H9 (cell line): Measurements from ENCODE around the gene SELENOK. TPM values are rescaled to one million over a fixed set of nuclear protein-coding genes. Genes with fewer than 3 reads are reported as not detected.
"Not testable (repeated sequence)": the region's sequence is repeated elsewhere in the genome, so short reads cannot be mapped to it uniquely, and the experiment has no call there.

Source experiments
- DNase-seq: peaks from one replicate; pipeline ENCODE4 v3.0.0-alpha.2; 2017
- H2AFZ ChIP-seq: one replicate; pipeline ENCODE4 v1.6.1; 2013; ENCODE audit warnings: mild to moderate bottlenecking, low read length, control low read depth, moderate library complexity
- H2AK5ac ChIP-seq: 2 replicates; pipeline ENCODE4 v1.6.1; 2013; ENCODE audit warnings: low read length, control low read depth, mixed read lengths; ENCODE audit not compliant: insufficient read length
- H2BK120ac ChIP-seq: one replicate; pipeline ENCODE4 v1.6.1; 2013; ENCODE audit warnings: low read depth, mild to moderate bottlenecking, low read length, control low read depth, inconsistent platforms; ENCODE audit not compliant: poor library complexity, severe bottlenecking
- H2BK12ac ChIP-seq: 2 replicates; pipeline ENCODE4 v1.6.1; 2013; ENCODE audit warnings: low read length, control low read depth, mixed read lengths, low read depth; ENCODE audit not compliant: insufficient read length
- H2BK15ac ChIP-seq: 2 replicates; pipeline ENCODE4 v1.6.1; 2013; ENCODE audit warnings: low read depth, low read length, control low read depth
- H2BK20ac ChIP-seq: one replicate; pipeline ENCODE4 v1.6.1; 2013; ENCODE audit warnings: low read depth, mild to moderate bottlenecking, low read length, control low read depth, inconsistent platforms; ENCODE audit not compliant: poor library complexity, severe bottlenecking
- H2BK5ac ChIP-seq: 2 replicates; pipeline ENCODE4 v1.6.1; 2013; ENCODE audit warnings: low read length, control low read depth, mixed read lengths; ENCODE audit not compliant: insufficient read length
- H3K14ac ChIP-seq: 2 replicates; pipeline ENCODE4 v1.6.1; 2013; ENCODE audit warnings: low read length, control low read depth; ENCODE audit not compliant: insufficient read depth
- H3K18ac ChIP-seq: 2 replicates; pipeline ENCODE4 v1.6.1; 2013; ENCODE audit warnings: low read depth, mild to moderate bottlenecking, mixed read lengths, low read length, control low read depth; ENCODE audit not compliant: insufficient read length
- H3K23ac ChIP-seq: 2 replicates; pipeline ENCODE4 v1.6.1; 2013; ENCODE audit warnings: low read length, control low read depth, mixed read lengths, low read depth; ENCODE audit not compliant: insufficient read length
- H3K23me2 ChIP-seq: 2 replicates; pipeline ENCODE4 v1.6.1; 2013; ENCODE audit warnings: low read depth, mild to moderate bottlenecking, mixed read lengths, low read length, control low read depth; ENCODE audit not compliant: insufficient read length, poor library complexity, severe bottlenecking
- H3K27ac ChIP-seq: 2 replicates; pipeline ENCODE4 v1.5.1; 2013; ENCODE audit warnings: low read length, control low read depth, mixed read lengths, low read depth; ENCODE audit not compliant: insufficient read length
- H3K27me3 ChIP-seq: 2 replicates; pipeline ENCODE4 v1.6.1; 2013; ENCODE audit warnings: low read length, control low read depth, inconsistent platforms; ENCODE audit not compliant: insufficient read depth
- H3K4ac ChIP-seq: 2 replicates; pipeline ENCODE4 v1.6.1; 2013; ENCODE audit warnings: low read depth, mild to moderate bottlenecking, control low read depth, inconsistent platforms, low read length, moderate library complexity
- H3K4me1 ChIP-seq: 2 replicates; pipeline ENCODE4 v1.6.1; 2013; ENCODE audit warnings: low read length, control low read depth, inconsistent platforms; ENCODE audit not compliant: insufficient read depth
- H3K4me2 ChIP-seq: 2 replicates; pipeline ENCODE4 v1.6.1; 2013; ENCODE audit warnings: low read length, control low read depth, mixed read lengths; ENCODE audit not compliant: insufficient read length, insufficient read depth
- H3K56ac ChIP-seq: 2 replicates; pipeline ENCODE4 v1.6.1; 2013; ENCODE audit warnings: low read depth, mild to moderate bottlenecking, mixed read lengths, low read length, control low read depth; ENCODE audit not compliant: insufficient read length
- H3K79me1 ChIP-seq: 2 replicates; pipeline ENCODE4 v1.6.1; 2013; ENCODE audit warnings: low read depth, mild to moderate bottlenecking, moderate library complexity, low read length, control low read depth, inconsistent platforms; ENCODE audit not compliant: insufficient read depth, poor library complexity, severe bottlenecking
- H3K79me2 ChIP-seq: 2 replicates; pipeline ENCODE4 v1.6.1; 2013; ENCODE audit warnings: low read length, control low read depth, inconsistent platforms; ENCODE audit not compliant: insufficient read depth
- H3K9ac ChIP-seq: 2 replicates; pipeline ENCODE4 v1.6.1; 2013; ENCODE audit warnings: low read length, control low read depth, mixed read lengths; ENCODE audit not compliant: insufficient read length; ENCODE audit errors: extremely low read depth
- H3K9me3 ChIP-seq: one replicate; pipeline ENCODE4 v1.6.1; 2013; ENCODE audit warnings: low read depth, low read length, inconsistent platforms; ENCODE audit not compliant: control insufficient read depth
- H3T11ph ChIP-seq: one replicate; pipeline ENCODE4 v1.6.1; 2013; ENCODE audit warnings: mild to moderate bottlenecking, low read length, control low read depth, inconsistent platforms
- H4K20me1 ChIP-seq: one replicate; pipeline ENCODE4 v1.6.1; 2013; ENCODE audit not compliant: control insufficient read depth, insufficient read length, insufficient read depth
- H4K5ac ChIP-seq: 2 replicates; pipeline ENCODE4 v1.6.1; 2013; ENCODE audit warnings: low read depth, mild to moderate bottlenecking, mixed read lengths, low read length, control low read depth; ENCODE audit not compliant: insufficient read length
- H4K8ac ChIP-seq: replicated peaks from 2 replicates; pipeline ENCODE4 v1.6.1; 2013; ENCODE audit warnings: low read length, control low read depth, mixed read lengths, low read depth; ENCODE audit not compliant: insufficient read length
- H4K91ac ChIP-seq: 2 replicates; pipeline ENCODE4 v1.6.1; 2013; ENCODE audit warnings: low read depth, mild to moderate bottlenecking, moderate library complexity, mixed read lengths, low read length, control low read depth; ENCODE audit not compliant: insufficient read length
- H3K27ac Mint-ChIP-seq, 3 experiments: 2 replicates in 2 of 3; 3 replicates in 1 of 3; pipeline ENCODE4 v1.8.0; 2020 to 2021; ENCODE audit warnings: mixed read lengths in 3 of 3, mild to moderate bottlenecking in 1 of 3, moderate library complexity in 1 of 3
- H3K27me3 Mint-ChIP-seq: 2 replicates; pipeline ENCODE4 v1.8.0; 2021; ENCODE audit warnings: low read depth, mild to moderate bottlenecking, moderate library complexity, mixed read lengths
- H3K36me3 Mint-ChIP-seq, 3 experiments: 2 replicates in 2 of 3; 3 replicates in 1 of 3; pipeline ENCODE4 v1.8.0; 2020 to 2021; ENCODE audit warnings: low read depth in 3 of 3, mixed read lengths in 3 of 3; ENCODE audit not compliant: insufficient read depth in 1 of 3
- H3K4me1 Mint-ChIP-seq, 2 experiments: 2 replicates each; pipeline ENCODE4 v1.8.0; 2020; ENCODE audit warnings: mixed read lengths in 2 of 2
- H3K4me3 Mint-ChIP-seq, 2 experiments: 2 replicates in 1 of 2; 3 replicates in 1 of 2; pipeline ENCODE4 v1.8.0; 2020 to 2021; ENCODE audit warnings: mild to moderate bottlenecking in 2 of 2, mixed read lengths in 2 of 2, moderate library complexity in 1 of 2
- H3K9me3 Mint-ChIP-seq, 2 experiments: 2 replicates in 1 of 2; 3 replicates in 1 of 2; pipeline ENCODE4 v1.8.0; 2020; ENCODE audit warnings: mild to moderate bottlenecking in 2 of 2, mixed read lengths in 2 of 2, moderate library complexity in 1 of 2
- CTCF ChIP-seq: fragments of 200-600 bp; sonication (generic); conservative IDR thresholded peaks from 3 replicates; pipeline ENCODE4 v1.8.0; 2021; ENCODE audit warnings: antibody characterized with exemption, mild to moderate bottlenecking
- WGBS: extraction: QIAGEN DNeasy Blood & Tissue Kit; methylation state at CpG from one replicate; pipeline ENCODE4 v1.1.7; 2013; ENCODE audit warnings: missing lambda C conversion rate, low lambda C conversion rate, mixed read lengths; ENCODE audit not compliant: insufficient read length; ENCODE audit errors: extremely low coverage; 5-methylcytosine and 5-hydroxymethylcytosine counted together
- total RNA-seq: library from RNA; stranded (reverse); gene quantifications from 2 replicates; pipeline ENCODE4 v1.2.1, GENCODE V29; 2021

Gene SELENOK
- total RNA-seq, 1 experiment from 2014 or later = 34.6 TPM

- Histone ChIP-seq H3K79me1 (no peaks in the 10 kb centered on the region), H4K5ac (no peak overlapping the region), H3K9me3 (no peaks in the 10 kb centered on the region), H2BK120ac (no peak overlapping the region), H3K14ac (no peak overlapping the region), H3K27me3 (no peaks in the 10 kb centered on the region), H3K23ac (no peak overlapping the region), H3K56ac (no peak overlapping the region), H2AK5ac (no peak overlapping the region), H3K4me2 (no peak overlapping the region), H2BK12ac (no peak overlapping the region), H3K4me1 (no peaks in the 10 kb centered on the region), H2BK15ac (no peak overlapping the region), H2BK20ac (no peak overlapping the region), H4K20me1 (no peaks in the 10 kb centered on the region), H3T11ph (no peak overlapping the region), H3K23me2 (no peaks in the 10 kb centered on the region), H3K27ac (no peak overlapping the region), H3K79me2 (no peaks in the 10 kb centered on the region), H3K9ac (no peak overlapping the region), H4K8ac (no peak overlapping the region), H3K4ac (no peak overlapping the region), H2BK5ac (no peak overlapping the region), H3K18ac (no peak overlapping the region), H4K91ac (no peak overlapping the region), H2AFZ (no peak overlapping the region)
- H3K36me3 Mint-ChIP-seq = peaks cover 6 to 17% (median 8%) of the 10 kb centered on the region in 3 experiments; a peak in 6 of 7 replicates
- H3K27me3 Mint-ChIP-seq = no peaks in the 10 kb centered on the region; the same call in 1 of the 2 replicates
- H3K4me1 Mint-ChIP-seq = no peaks in the 10 kb centered on the region
- TF ChIP-seq CTCF = no peak
- DNase-seq = no peak
- H3K27ac Mint-ChIP-seq = no peak overlapping the region
- WGBS = no CpG with 5 or more reads among the region's 1 CpG
- no peak overlapping the region for H3K4me3 Mint-ChIP-seq
- H3K9me3 Mint-ChIP-seq = peaks cover 15 to 17% of the 10 kb centered on the region in 2 experiments
Observed at GRCh38 chr3:53935283-53935901, 43.7 kb upstream of the SELENOK start.

GRCh38 chr3:53927208-53927872 lies 35.7 kb upstream of the SELENOK start:
- H3K23ac ChIP-seq, H2BK20ac ChIP-seq, H3K9me3 Mint-ChIP-seq, H3T11ph ChIP-seq, H4K91ac ChIP-seq, H3K14ac ChIP-seq, H3K4me1 ChIP-seq, H3K9ac ChIP-seq, H3K27me3 Mint-ChIP-seq, H2BK15ac ChIP-seq, H4K5ac ChIP-seq, H3K56ac ChIP-seq, H3K79me1 ChIP-seq, H4K8ac ChIP-seq, H2AFZ ChIP-seq, H3K9me3 ChIP-seq, H4K20me1 ChIP-seq, H2BK5ac ChIP-seq, DNase-seq, H3K4me2 ChIP-seq, H2AK5ac ChIP-seq, H3K23me2 ChIP-seq, H3K4ac ChIP-seq, H2BK120ac ChIP-seq, H3K27me3 ChIP-seq, H3K79me2 ChIP-seq, H3K18ac ChIP-seq, H3K27ac ChIP-seq, H2BK12ac ChIP-seq: not testable (repeated sequence)
- Mint-ChIP-seq H3K4me3 (peak overlapping the region; percentile 51 to 68; a peak in 3 of 5 replicates), H3K27ac (peak overlapping the region in 2 of 3 experiments; percentile 85 to 94; a peak in 4 of 7 replicates), H3K4me1 (peaks cover 0 to 10% of the 10 kb centered on the region in 2 experiments; a peak in 2 of 4 replicates), H3K36me3 (peaks cover 0 to 14% (median 0%) of the 10 kb centered on the region in 3 experiments; a peak in 2 of 7 replicates)
- WGBS = no CpG with 5 or more reads among the region's 30 CpGs
